GM12864 (cell line): ENCODE results near the gene GARIN1A.

Experiments used
- DNase-seq: peaks from one replicate; pipeline ENCODE4 v3.0.0-alpha.2; 2011; ENCODE audit warnings: low read depth
- H3K4me3 ChIP-seq: 2 replicates; pipeline ENCODE4 v1.5.1; 2011; ENCODE audit warnings: mild to moderate bottlenecking, low read depth, low read length, control low read depth
- TF ChIP-seq, protein P1 (sequence below): IDR thresholded peaks from 2 replicates; pipeline ENCODE4 v1.5.1; 2011; ENCODE audit warnings: low read depth, mild to moderate bottlenecking, moderate library complexity, low read length, control low read depth, inconsistent platforms; ENCODE audit errors: missing control alignments

GARIN1A gene

DNA sequence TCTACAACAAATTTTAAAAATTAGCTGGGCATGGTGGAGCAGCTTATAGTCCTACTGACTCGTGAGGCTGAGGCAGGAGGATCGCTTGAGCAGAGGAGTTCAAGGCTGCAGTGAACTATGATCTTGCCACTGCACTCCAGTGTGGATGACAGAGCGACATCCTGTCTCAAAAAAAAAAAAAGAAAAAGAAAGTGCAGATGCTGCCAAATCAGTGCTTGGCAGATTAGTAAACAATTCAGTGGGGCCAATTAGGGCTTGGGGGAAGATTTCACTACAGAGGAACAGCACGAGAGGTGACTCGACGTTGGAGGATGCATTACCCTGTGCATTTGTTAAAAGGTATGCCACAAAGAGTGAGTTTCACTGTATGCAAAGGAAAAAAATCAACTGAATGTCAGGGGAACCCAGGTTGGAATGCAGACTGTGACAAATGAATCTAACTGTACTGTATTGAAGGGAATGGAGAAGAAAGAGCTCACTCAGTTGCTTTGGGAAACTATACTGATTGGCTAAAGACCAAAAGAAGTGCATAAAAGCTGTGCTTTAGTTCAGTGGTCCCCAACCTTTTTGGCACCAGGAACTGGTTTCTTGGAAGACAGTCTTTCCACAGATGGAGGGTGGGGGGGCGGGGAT lies 31.6 kb downstream of the GARIN1A start:
- DNase-seq = no peak
- H3K4me3 ChIP-seq = no peak overlapping the region
- TF ChIP-seq, protein P1, sequence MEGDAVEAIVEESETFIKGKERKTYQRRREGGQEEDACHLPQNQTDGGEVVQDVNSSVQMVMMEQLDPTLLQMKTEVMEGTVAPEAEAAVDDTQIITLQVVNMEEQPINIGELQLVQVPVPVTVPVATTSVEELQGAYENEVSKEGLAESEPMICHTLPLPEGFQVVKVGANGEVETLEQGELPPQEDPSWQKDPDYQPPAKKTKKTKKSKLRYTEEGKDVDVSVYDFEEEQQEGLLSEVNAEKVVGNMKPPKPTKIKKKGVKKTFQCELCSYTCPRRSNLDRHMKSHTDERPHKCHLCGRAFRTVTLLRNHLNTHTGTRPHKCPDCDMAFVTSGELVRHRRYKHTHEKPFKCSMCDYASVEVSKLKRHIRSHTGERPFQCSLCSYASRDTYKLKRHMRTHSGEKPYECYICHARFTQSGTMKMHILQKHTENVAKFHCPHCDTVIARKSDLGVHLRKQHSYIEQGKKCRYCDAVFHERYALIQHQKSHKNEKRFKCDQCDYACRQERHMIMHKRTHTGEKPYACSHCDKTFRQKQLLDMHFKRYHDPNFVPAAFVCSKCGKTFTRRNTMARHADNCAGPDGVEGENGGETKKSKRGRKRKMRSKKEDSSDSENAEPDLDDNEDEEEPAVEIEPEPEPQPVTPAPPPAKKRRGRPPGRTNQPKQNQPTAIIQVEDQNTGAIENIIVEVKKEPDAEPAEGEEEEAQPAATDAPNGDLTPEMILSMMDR = no peak

DNA sequence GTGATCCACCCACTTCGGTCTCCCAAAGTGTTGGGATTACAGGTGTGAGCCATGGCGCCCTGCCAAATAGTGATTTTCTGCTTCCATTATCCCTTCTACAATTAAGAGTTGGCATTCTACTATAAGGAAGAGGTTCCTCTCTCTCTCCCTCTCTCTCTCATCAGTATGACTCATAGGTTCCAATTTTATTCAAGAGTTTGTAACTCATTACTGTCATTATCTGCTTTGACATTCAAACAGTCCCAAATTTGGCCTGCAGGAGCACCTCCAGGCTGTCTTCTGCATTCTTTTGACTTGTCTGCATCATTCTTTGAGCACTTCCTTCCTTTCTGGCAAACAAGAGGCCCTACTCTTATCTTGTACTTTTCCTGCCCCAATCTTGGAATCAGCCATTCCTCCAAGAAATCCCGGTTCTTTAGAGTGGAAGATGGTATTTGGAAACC lies 33.8 kb downstream of the GARIN1A start:
- TF ChIP-seq, protein P1 = no peak
- no peak overlapping the region for H3K4me3 ChIP-seq
- DNase-seq = no peak

DNA sequence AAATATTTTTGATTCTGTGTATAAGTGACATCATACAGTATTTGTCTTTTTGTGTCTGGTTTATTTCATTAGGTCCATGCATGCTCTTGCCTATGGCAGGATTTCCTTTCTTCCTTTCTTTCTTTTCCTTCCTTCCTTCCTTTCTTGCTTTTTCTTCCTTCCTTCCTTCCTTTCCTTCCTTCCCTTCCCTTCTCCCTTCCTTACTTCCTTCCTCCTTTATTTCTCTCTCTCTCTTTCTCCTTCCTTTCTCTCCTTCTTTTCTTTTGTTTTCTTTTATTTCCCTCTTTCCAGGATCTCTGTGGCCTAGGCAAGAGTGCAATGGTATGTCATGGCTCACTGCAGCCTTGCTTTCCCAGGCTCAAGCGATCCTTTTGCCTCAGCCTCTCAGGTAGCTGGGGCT lies 35.7 kb downstream of the GARIN1A start:
- TF ChIP-seq, protein P1 = no peak
- DNase-seq = no peak
- H3K4me3 ChIP-seq = no peak overlapping the region

DNA sequence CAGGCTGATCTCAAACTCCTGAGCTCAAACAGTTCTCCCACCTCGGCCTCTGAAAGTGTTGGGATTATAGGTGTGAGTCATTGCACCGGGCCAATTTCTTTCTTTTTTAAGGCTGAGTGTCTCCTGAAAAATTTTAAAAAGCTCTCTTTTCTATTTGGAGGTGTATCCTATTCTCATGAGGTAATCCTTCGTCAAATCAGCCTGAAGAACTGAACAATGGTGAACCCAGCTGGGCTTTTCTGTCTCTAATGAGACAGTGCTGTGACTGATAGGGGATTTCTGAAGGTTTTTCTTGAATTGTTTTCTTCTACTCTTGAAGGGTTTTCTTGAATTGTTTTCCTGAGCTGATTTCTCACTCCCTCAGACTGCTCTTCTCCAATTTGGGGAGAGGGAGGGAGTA lies 36.1 kb downstream of the GARIN1A start:
- no peak for DNase-seq
- no peak overlapping the region for H3K4me3 ChIP-seq
- TF ChIP-seq, protein P1 = no peak

DNA sequence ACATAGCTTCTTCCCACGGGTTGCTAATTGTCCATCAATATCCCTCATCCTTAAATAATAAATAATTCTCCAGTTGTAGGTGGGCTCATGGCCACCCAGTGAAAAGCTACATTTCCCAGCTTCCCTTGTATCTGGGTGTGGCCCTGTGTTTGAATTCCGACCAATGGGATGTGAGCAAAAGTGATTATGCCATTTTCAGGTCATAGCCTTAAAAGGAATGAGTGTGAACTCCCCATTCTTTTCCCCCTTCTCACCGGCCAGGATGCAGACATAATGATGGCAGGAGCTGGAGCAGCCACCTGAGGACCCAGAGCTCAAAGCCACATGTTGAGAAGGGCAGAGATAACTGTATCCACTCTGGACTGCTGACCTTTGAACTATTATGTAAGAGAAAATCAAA lies 36.7 kb downstream of the GARIN1A start:
- TF ChIP-seq, protein P1 = no peak

DNA sequence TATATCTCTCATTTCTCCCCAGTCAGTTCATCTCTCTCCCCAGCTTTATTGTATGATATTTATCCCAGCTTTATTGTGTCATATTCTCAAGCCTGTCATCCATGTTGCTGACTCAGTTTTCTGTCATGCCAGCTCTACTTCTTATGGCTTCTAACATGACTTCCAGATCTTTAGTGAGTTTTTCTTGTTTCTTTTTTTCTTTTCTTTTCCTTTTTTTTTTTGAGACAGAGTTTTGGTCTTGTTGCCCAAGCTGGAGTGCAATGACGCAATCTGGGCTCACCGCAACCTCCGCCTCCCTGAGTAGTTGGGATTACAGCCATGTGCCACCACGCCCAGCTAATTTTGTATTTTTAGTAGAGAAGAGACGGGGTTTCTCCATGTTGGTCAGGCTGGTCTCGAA lies 38.4 kb downstream of the GARIN1A start:
- DNase-seq = no peak
- TF ChIP-seq, protein P1 = no peak
- no peak overlapping the region for H3K4me3 ChIP-seq

More for the DNA sequence above, 36.7 kb downstream of the GARIN1A start:
- DNase-seq = no peak
- no peak overlapping the region for H3K4me3 ChIP-seq

DNA sequence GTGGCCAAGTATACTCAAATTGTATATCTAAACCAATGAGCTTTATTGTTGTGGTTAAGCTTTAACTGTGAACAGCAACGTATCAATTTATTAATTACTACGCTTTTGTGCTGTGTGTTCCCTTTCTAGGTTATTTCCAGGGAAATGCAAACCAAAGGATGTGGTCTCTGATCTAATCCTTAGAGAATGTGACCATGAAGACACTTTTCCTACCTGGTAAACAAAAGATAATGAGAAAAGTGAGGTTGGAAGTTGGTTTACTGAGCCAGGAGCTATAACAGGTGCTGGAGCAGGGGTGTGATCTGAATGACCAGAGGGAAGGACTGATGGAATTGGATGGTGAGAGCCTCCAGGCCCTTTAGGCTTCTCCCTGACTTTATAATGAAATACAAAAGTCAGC lies 41.7 kb downstream of the GARIN1A start:
- no peak overlapping the region for H3K4me3 ChIP-seq
- DNase-seq = no peak
- TF ChIP-seq, protein P1 = no peak
